ENCODE measurements around the gene MRO. TPM values are rescaled to one million over a fixed set of nuclear protein-coding genes. Genes with fewer than 3 reads are reported as not detected.

The MRO gene
- total and polyA plus RNA-seq, 7 donors = 0.11 to 1.7 (median 0.82) TPM

- ATAC-seq = no peak
- TF ChIP-seq, protein P1, sequence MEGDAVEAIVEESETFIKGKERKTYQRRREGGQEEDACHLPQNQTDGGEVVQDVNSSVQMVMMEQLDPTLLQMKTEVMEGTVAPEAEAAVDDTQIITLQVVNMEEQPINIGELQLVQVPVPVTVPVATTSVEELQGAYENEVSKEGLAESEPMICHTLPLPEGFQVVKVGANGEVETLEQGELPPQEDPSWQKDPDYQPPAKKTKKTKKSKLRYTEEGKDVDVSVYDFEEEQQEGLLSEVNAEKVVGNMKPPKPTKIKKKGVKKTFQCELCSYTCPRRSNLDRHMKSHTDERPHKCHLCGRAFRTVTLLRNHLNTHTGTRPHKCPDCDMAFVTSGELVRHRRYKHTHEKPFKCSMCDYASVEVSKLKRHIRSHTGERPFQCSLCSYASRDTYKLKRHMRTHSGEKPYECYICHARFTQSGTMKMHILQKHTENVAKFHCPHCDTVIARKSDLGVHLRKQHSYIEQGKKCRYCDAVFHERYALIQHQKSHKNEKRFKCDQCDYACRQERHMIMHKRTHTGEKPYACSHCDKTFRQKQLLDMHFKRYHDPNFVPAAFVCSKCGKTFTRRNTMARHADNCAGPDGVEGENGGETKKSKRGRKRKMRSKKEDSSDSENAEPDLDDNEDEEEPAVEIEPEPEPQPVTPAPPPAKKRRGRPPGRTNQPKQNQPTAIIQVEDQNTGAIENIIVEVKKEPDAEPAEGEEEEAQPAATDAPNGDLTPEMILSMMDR (IDR thresholded peaks at IDR 0.05) = no peak
- no peak for DNase-seq
- Histone ChIP-seq H3K27ac (no peak overlapping the region), H3K9me3 (peaks cover 4% of the 10 kb centered on the region), H3K4me1 (no peaks in the 10 kb centered on the region), H3K4me3 (no peak overlapping the region), H3K36me3 (ENCODE audit: insufficient read depth in 1 of 2, low read depth in 1 of 2) (no peaks in the 10 kb centered on the region), H3K27me3 (ENCODE audit: insufficient read depth in 3 of 3, low read length in 2 of 3) (no peaks in the 10 kb centered on the region)
- intact Hi-C loops (cut with DNase I) = no loop called here
- 66 to 72% (median 68%) methylated on average over 5 of the region's 5 CpGs for WGBS, 3 donors
Measured at GRCh38 chr18:50745945-50746344, 73.9 kb downstream of the MRO start.

Other genes with a start within 250 kb of the MRO start
- gene ME2, start 59.1 kb upstream of the MRO start, total RNA-seq = 10 to 100 TPM; 31.0 to 63.8 (median 52.3) TPM
- gene ME2, start 59.1 kb upstream of the MRO start, polyA plus RNA-seq = 10 to 100 TPM; 19.8 to 35.1 (median 26.7) TPM
- 1 to 10 TPM; 2.8 to 5.4 (median 3.8) TPM for gene ELAC1, start 148.0 kb upstream of the MRO start, total RNA-seq
- gene ELAC1, start 148.0 kb upstream of the MRO start, polyA plus RNA-seq = 1 to 10 TPM; 1.6 to 4.2 (median 1.7) TPM
- gene SMAD4, start 210.2 kb upstream of the MRO start, total RNA-seq = 100 to 1,000 TPM in 2 of 4 donors, 10 to 100 TPM in 2; 92.7 to 128 (median 112) TPM
- 10 to 100 TPM; 35.6 to 80.8 (median 39.3) TPM for gene SMAD4, start 210.2 kb upstream of the MRO start, polyA plus RNA-seq

All from psoas muscle (tissue), 8 donors.